HFFc6 (cell line): ENCODE results near the gene SUPV3L1. TPM values are rescaled to one million over a fixed set of nuclear protein-coding genes. Genes with fewer than 3 reads are reported as not detected.
"Not testable (repeated sequence)": the region's sequence is repeated elsewhere in the genome, so short reads cannot be mapped to it uniquely, and the experiment has no call there.

ENCODE experiments used
- DNase-seq: peaks from one replicate; pipeline ENCODE4 v3.0.0-alpha.2; 2018
- H3K27ac Mint-ChIP-seq: 2 replicates; pipeline ENCODE4 v1.8.0; 2020; ENCODE audit warnings: mild to moderate bottlenecking, mixed read lengths
- H3K27me3 Mint-ChIP-seq: 2 replicates; pipeline ENCODE4 v1.8.0; 2021; ENCODE audit warnings: mild to moderate bottlenecking, moderate library complexity, mixed read lengths; ENCODE audit not compliant: insufficient read depth
- H3K36me3 Mint-ChIP-seq: 2 replicates; pipeline ENCODE4 v1.8.0; 2021; ENCODE audit warnings: low read depth, mixed read lengths
- H3K4me1 Mint-ChIP-seq: 2 replicates; pipeline ENCODE4 v1.8.0; 2020; ENCODE audit warnings: low read depth, mixed read lengths
- H3K4me3 Mint-ChIP-seq: 2 replicates; pipeline ENCODE4 v1.8.0; 2020; ENCODE audit warnings: mild to moderate bottlenecking, moderate library complexity, mixed read lengths
- H3K9me3 Mint-ChIP-seq: 2 replicates; pipeline ENCODE4 v1.8.0; 2020; ENCODE audit warnings: mild to moderate bottlenecking, mixed read lengths
- CTCF ChIP-seq: fragments of 200-600 bp; sonication (generic); IDR thresholded peaks from 2 replicates; pipeline ENCODE4 v1.5.0; 2021; ENCODE audit warnings: antibody characterized with exemption, mild to moderate bottlenecking
- total RNA-seq, 6 experiments: library from RNA; stranded (reverse); fragmentation: NEBNext Ultra II Directional; extraction: Animal tissue kit (Norgen Biotek cat#: 25700); gene quantifications; 2 replicates in 1 of 6; 3 replicates in 5 of 6; pipeline ENCODE4 v1.2.3, GENCODE V29; 2021

SUPV3L1 gene
- total RNA-seq, 6 experiments from 2014 or later: 26.4 to 31.0 (median 28.9) TPM

GRCh38 chr10:69246036-69246435 is 66.0 kb downstream of the SUPV3L1 start:
- H3K9me3 Mint-ChIP-seq: no peaks in the 10 kb centered on the region; the same call in 1 of the 2 replicates
- no peak for DNase-seq
- H3K4me1 Mint-ChIP-seq: peaks cover 16% of the 10 kb centered on the region
- no peak overlapping the region for H3K4me3 Mint-ChIP-seq
- H3K36me3 Mint-ChIP-seq: peaks cover 5% of the 10 kb centered on the region; the same call in 1 of the 2 replicates
- peaks cover 6% of the 10 kb centered on the region for H3K27me3 Mint-ChIP-seq
- H3K27ac Mint-ChIP-seq: no peak overlapping the region
- no peak for TF ChIP-seq CTCF

- no peak overlapping the region for H3K27ac Mint-ChIP-seq
- peaks cover 9% of the 10 kb centered on the region for H3K4me1 Mint-ChIP-seq
- no peak for DNase-seq
- no peak for TF ChIP-seq CTCF
- H3K4me3 Mint-ChIP-seq: no peak overlapping the region
- H3K36me3 Mint-ChIP-seq: peaks cover 5% of the 10 kb centered on the region; the same call in 1 of the 2 replicates
- peaks cover 8% of the 10 kb centered on the region for H3K27me3 Mint-ChIP-seq
- H3K9me3 Mint-ChIP-seq: no peaks in the 10 kb centered on the region; the same call in 1 of the 2 replicates
Observed at GRCh38 chr10:69246581-69247312, 66.7 kb downstream of the SUPV3L1 start.

- TF ChIP-seq CTCF: no peak
- no peak for DNase-seq
- H3K9me3 Mint-ChIP-seq: no peaks in the 10 kb centered on the region; the same call in 1 of the 2 replicates
- peaks cover 3% of the 10 kb centered on the region for H3K4me1 Mint-ChIP-seq
- H3K27me3 Mint-ChIP-seq: peaks cover 8% of the 10 kb centered on the region; the same call in 1 of the 2 replicates
- H3K4me3 Mint-ChIP-seq: no peak overlapping the region
- peaks cover 5% of the 10 kb centered on the region; the same call in 1 of the 2 replicates for H3K36me3 Mint-ChIP-seq
- H3K27ac Mint-ChIP-seq: no peak overlapping the region
Observed at GRCh38 chr10:69247313-69247710, 67.3 kb downstream of the SUPV3L1 start.

GRCh38 chr10:69248117-69248730 is 68.2 kb downstream of the SUPV3L1 start:
- Mint-ChIP-seq H3K27me3 (peaks cover 7% of the 10 kb centered on the region; the same call in 1 of the 2 replicates), H3K36me3 (peaks cover 5% of the 10 kb centered on the region; the same call in 1 of the 2 replicates), H3K4me3 (no peak overlapping the region), H3K9me3 (no peaks in the 10 kb centered on the region; the same call in 1 of the 2 replicates), H3K4me1 (no peaks in the 10 kb centered on the region; the same call in 1 of the 2 replicates), H3K27ac (no peak overlapping the region)
- no peak for TF ChIP-seq CTCF
- DNase-seq: no peak

GRCh38 chr10:69250041-69250440 is 70.0 kb downstream of the SUPV3L1 start:
- Mint-ChIP-seq H3K27ac (no peak overlapping the region), H3K36me3 (peaks cover 5% of the 10 kb centered on the region; the same call in 1 of the 2 replicates)
- TF ChIP-seq CTCF: no peak

GRCh38 chr10:69251417-69251816 is 71.4 kb downstream of the SUPV3L1 start:
- H3K27ac Mint-ChIP-seq, DNase-seq, H3K4me1 Mint-ChIP-seq, H3K36me3 Mint-ChIP-seq, H3K4me3 Mint-ChIP-seq, H3K9me3 Mint-ChIP-seq, H3K27me3 Mint-ChIP-seq: not testable (repeated sequence)

More at GRCh38 chr10:69250041-69250440, 70.0 kb downstream of the SUPV3L1 start:
- H3K9me3 Mint-ChIP-seq: no peaks in the 10 kb centered on the region; the same call in 1 of the 2 replicates
- H3K4me1 Mint-ChIP-seq: no peaks in the 10 kb centered on the region; the same call in 1 of the 2 replicates
- H3K27me3 Mint-ChIP-seq: peaks cover 7% of the 10 kb centered on the region
- DNase-seq: no peak
- no peak overlapping the region for H3K4me3 Mint-ChIP-seq
